Cardiac fibroblast (primary cell): Measurements from ENCODE around the gene IL15.
A peak's percentile ranks its signal among the peaks of the same experiment; 100 is the strongest.
"Not testable (repeated sequence)": the region's sequence is repeated elsewhere in the genome, so short reads cannot be mapped to it uniquely, and the experiment has no call there.

Source experiments
- DNase-seq, 2 donors: peaks; one replicate each; pipeline versions ENCODE4 v3.0.0 to v3.0.0-alpha.2; 2010; ENCODE audit warnings: low read depth in 2 of 2
- H3K4me3 ChIP-seq, 2 donors: replicated peaks in 1 of 2; 1 replicate in 1 of 2; 2 replicates in 1 of 2; pipeline ENCODE4 v1.5.1; 2011; ENCODE audit warnings: low read depth in 2 of 2, low read length in 2 of 2, mild to moderate bottlenecking in 2 of 2, moderate library complexity in 1 of 2
- CTCF ChIP-seq: IDR thresholded peaks from one replicate; pipeline ENCODE4 v1.5.1; 2011; ENCODE audit warnings: low read depth, mild to moderate bottlenecking, low read length, inconsistent platforms

The IL15 gene

DNA sequence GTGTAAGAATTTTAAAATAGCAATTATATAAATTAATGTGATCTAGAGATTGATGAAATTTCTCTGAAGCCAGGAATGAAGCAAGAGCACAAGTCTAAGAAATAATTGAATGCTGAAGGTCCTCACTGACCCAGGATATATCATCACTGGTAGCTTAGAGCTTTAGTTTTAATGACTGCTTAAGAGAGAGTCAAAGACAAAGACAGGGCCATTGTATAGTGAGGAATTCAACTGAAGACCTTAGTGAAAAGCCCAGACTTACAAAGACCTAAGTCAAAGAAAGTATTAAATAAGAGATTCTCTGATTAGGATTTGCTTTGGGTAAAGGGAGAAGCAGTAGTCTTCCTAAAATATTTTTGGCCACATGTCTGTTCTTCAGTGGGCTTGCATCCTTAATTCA is 26.0 kb upstream of the IL15 start:
- H3K4me3 ChIP-seq, result no peak overlapping the region
- no peak for DNase-seq
- TF ChIP-seq CTCF, result no peak

DNA sequence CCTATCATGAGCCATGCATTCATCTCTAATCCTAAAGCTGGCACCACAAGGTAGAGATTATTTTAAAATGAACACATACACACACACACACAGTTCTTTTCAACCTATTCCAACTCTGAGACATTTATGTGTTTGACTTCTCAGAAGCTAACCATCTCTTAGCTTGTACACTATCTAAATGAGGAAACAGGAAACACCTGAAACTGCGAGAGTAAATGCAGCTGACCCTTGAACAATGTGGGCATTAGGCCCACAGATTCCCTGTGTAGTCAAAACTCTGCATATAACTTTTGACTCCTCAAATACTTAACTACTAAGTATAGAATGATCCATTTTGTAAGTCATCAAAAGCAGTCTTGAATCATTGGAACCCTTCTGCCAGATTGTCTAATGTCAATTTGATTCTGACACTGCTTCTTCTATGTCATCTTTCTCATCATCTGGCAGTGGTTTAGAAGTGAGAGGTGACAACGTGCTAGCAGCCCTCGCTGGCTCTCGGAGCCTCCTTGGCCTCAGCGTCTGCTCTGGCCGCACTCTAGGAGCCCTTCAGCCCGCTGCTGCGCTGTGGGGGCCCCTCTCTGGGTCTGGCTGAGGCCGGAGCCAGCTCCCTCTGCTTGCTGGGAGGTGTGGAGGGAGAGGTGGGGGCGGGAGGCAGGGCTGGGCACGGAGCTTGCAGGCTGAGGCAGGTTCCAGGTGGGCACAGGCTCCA is 21.4 kb upstream of the IL15 start:
- no peak overlapping the region for H3K4me3 ChIP-seq
- no peak for TF ChIP-seq CTCF
- peak in 1 of 2 donors; percentile 36 for DNase-seq

GRCh38 chr4:141615587-141615918 is 20.8 kb upstream of the IL15 start:
- not testable (repeated sequence) for DNase-seq, H3K4me3 ChIP-seq

DNA sequence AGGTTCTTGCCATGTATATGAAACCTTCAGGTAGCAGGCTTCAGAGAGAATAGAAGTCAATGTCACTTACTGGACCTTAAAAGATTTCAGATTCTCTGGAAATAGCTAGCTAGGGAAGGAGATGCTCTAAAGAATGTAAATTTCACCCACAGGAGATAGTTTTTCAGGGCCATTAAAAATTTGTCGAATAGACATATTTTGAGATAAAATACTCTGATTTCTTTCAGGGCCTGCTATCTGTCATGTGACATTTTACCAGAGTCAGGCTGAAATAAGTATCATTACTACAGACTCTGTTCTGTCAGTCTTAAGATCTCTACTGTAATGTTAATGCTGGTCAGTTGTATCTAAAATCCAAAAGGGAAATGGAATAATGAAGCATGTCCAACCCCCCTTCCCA is 15.7 kb upstream of the IL15 start:
- TF ChIP-seq CTCF, result no peak
- no peak for DNase-seq
- no peak overlapping the region for H3K4me3 ChIP-seq

GRCh38 chr4:141625023-141625422 is 11.4 kb upstream of the IL15 start:
- no peak for TF ChIP-seq CTCF
- no peak for DNase-seq

DNA sequence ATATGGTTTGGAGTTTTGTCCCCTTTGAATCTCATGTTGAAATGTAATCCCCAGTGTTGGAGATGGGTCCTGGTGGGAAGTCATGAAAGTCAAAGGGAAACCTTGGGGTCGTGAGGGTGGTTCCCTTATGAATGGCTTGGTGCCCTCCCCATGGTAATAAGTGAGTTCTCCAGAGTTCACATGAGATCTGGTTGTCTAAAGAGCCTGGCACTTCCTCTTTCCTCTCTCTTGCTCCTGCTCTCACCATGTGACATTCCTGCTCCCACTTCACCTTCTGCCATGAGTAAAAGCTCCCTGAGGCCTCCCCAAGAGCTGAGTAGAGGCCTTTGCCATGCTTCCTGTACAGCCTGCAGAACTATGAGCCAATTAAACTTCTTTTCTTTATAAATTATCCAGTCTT is 5.5 kb upstream of the IL15 start:
- DNase-seq, result no peak
- H3K4me3 ChIP-seq, result no peak overlapping the region
- TF ChIP-seq CTCF, result no peak

More at GRCh38 chr4:141625023-141625422, 11.4 kb upstream of the IL15 start:
- H3K4me3 ChIP-seq, result no peak overlapping the region

DNA sequence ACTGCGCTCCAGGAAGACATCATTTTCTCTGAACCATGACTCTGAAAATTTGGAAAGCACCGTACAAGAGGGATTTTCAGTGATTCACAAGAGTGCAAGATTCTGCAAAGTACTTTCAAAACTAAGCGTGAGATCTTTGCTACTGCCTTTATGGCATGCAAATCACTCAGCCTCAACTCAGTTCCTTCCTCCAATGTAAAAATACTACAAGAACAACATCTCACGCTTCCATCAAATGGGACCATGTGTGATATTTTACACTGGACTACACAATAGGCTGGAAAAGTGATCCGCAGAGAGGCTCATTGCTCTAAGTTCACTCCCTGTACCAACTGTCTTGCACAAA is 674 bp upstream of the IL15 start:
- peak overlapping the region; percentile 82 to 92 for H3K4me3 ChIP-seq
- DNase-seq, result no peak

More for the DNA sequence above, 674 bp upstream of the IL15 start:
- no peak for TF ChIP-seq CTCF
